ENCODE data around the gene LAMA2. TPM values are rescaled to one million over a fixed set of nuclear protein-coding genes. Genes with fewer than 3 reads are reported as not detected.

The LAMA2 gene
- total RNA-seq, 1 donor: 40.2 TPM

GRCh38 chr6:129263176-129263575, 380.2 kb downstream of the LAMA2 start:
- no peak for DNase-seq (ENCODE audit: low read depth)
- TF ChIP-seq CTCF (IDR thresholded peaks at IDR 0.05; ENCODE audit: insufficient read depth, low read depth, low read length): no peak
- H3K4me3 ChIP-seq (ENCODE audit: low read depth, low read length): no peak overlapping the region

GRCh38 chr6:129264480-129265045, 381.6 kb downstream of the LAMA2 start:
- no peak overlapping the region for H3K4me3 ChIP-seq (ENCODE audit: low read depth, low read length)
- no peak for DNase-seq (ENCODE audit: low read depth)
- TF ChIP-seq CTCF (IDR thresholded peaks at IDR 0.05; ENCODE audit: insufficient read depth, low read depth, low read length): no peak

GRCh38 chr6:129267028-129267427, 384.1 kb downstream of the LAMA2 start:
- no peak for TF ChIP-seq CTCF (IDR thresholded peaks at IDR 0.05; ENCODE audit: insufficient read depth, low read depth, low read length)
- no peak for DNase-seq (ENCODE audit: low read depth)
- H3K4me3 ChIP-seq (ENCODE audit: low read depth, low read length): no peak overlapping the region

GRCh38 chr6:129269076-129269475, 386.1 kb downstream of the LAMA2 start:
- H3K4me3 ChIP-seq (ENCODE audit: low read depth, low read length): no peak overlapping the region
- no peak for DNase-seq (ENCODE audit: low read depth)
- TF ChIP-seq CTCF (IDR thresholded peaks at IDR 0.05; ENCODE audit: insufficient read depth, low read depth, low read length): no peak

GRCh38 chr6:129269891-129270290, 387.0 kb downstream of the LAMA2 start:
- DNase-seq (ENCODE audit: low read depth): no peak
- H3K4me3 ChIP-seq (ENCODE audit: low read depth, low read length): no peak overlapping the region
- TF ChIP-seq CTCF (IDR thresholded peaks at IDR 0.05; ENCODE audit: insufficient read depth, low read depth, low read length): no peak

GRCh38 chr6:129270450-129270849, 387.5 kb downstream of the LAMA2 start:
- no peak for DNase-seq (ENCODE audit: low read depth)
- no peak overlapping the region for H3K4me3 ChIP-seq (ENCODE audit: low read depth, low read length)
- TF ChIP-seq CTCF (IDR thresholded peaks at IDR 0.05; ENCODE audit: insufficient read depth, low read depth, low read length): no peak

- DNase-seq (ENCODE audit: low read depth): no peak
- no peak overlapping the region for H3K4me3 ChIP-seq (ENCODE audit: low read depth, low read length)
- TF ChIP-seq CTCF (IDR thresholded peaks at IDR 0.05; ENCODE audit: insufficient read depth, low read depth, low read length): no peak
Measured at GRCh38 chr6:129273161-129273560, 390.2 kb downstream of the LAMA2 start.
